ENCODE results near the gene ADPRH.

- TF ChIP-seq CTCF (conservative IDR thresholded peaks at IDR 0.05; ENCODE audit: low read length) (no peak), EZH2phosphoT487 (IDR thresholded peaks at IDR 0.05; ENCODE audit: borderline replicate concordance) (no peak)
These were observed 48.8 kb upstream of the ADPRH start for GRCh38 chr3:119530456-119530855.

All from Loucy (cell line).